Gastrocnemius medialis (tissue), 4 donors: ENCODE measurements around the gene MTCL3.

Experiments used
- CTCF ChIP-seq, 5 experiments: fragments of 450-650 bp in 3 of 5; fragments of 200-600 bp in 2 of 5; sonication (generic) in 2 of 5; IDR thresholded peaks in 4 of 5; conservative IDR thresholded peaks in 1 of 5; 1 replicate in 4 of 5; 2 replicates in 1 of 5; pipeline ENCODE4 v1.5.1; 2016 to 2019; ENCODE audit warnings: antibody characterized with exemption in 5 of 5, mild to moderate bottlenecking in 3 of 5, moderate library complexity in 3 of 5
- POLR2A ChIP-seq, 2 donors: fragments of 450-650 bp; IDR thresholded peaks; one replicate each; pipeline ENCODE4 v1.6.1; 2017; ENCODE audit warnings: antibody characterized with exemption in 2 of 2, mild to moderate bottlenecking in 2 of 2, moderate library complexity in 2 of 2

GRCh38 chr6:127458222-127458621 is 60.9 kb downstream of the MTCL3 start:
- no peak for TF ChIP-seq POLR2A (IDR thresholded peaks at IDR 0.05)
- no peak for TF ChIP-seq CTCF (IDR thresholded peaks at IDR 0.05 in 4 of 5, conservative IDR thresholded peaks at IDR 0.05 in 1 of 5)
